ENCODE measurements around the gene CEACAM21. TPM values are rescaled to one million over a fixed set of nuclear protein-coding genes. Genes with fewer than 3 reads are reported as not detected.

The CEACAM21 gene
- total RNA-seq, 3 donors from 2014 or later, result 0.44 to 0.66 (median 0.64) TPM

DNA sequence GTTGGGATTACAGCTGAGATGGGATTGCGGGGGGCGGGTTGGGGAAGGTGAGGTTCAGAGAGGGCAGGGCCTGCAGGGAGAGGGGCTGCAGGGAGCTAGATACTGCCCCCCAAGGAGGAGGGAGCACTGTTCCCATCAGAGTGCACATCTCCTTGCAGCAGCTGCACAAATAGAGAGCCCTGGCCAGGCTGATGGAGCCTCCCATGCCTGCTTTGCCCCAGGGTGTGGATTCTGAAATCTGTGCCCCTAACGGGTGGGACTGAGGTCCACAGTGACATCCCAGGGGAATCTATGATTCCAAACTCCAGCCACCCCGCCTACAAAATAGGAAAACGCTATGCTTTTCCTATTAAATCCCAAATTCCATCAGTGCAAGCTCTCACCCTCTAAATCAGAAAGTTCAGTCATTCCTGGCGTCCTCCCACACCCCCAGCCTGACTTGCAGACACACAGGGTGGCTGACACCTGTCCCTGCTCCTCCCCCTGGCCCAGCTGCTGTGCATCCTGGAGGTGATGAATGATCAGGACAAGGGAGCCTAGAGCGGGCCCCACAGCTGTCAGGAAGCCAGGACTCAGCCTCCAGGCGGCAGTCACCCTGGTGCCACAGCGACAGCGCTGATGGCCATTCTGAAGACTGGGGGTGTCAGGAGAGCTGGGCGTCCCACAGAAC is 6.3 kb upstream of the CEACAM21 start:
- Histone ChIP-seq H3K4me3 (no peak overlapping the region), H3K36me3 (no peaks in the 10 kb centered on the region), H3K27ac (no peak overlapping the region), H3K27me3 (peaks cover 5 to 43% of the 10 kb centered on the region in 2 donors), H3K4me1 (peaks cover 0 to 3% of the 10 kb centered on the region in 2 donors), H3K9me3 (no peaks in the 10 kb centered on the region)
- no peak for DNase-seq (ENCODE audit: low spot score in 2 of 2)
- no peak for TF ChIP-seq CTCF (IDR thresholded peaks at IDR 0.05)
- intact Hi-C loops (cut with DNase I; ENCODE audit: low total_unique reads), result no loop called here

GRCh38 chr19:41570179-41570578 is 5.8 kb upstream of the CEACAM21 start:
- no peaks in the 10 kb centered on the region for H3K9me3 ChIP-seq
- H3K27ac ChIP-seq, result no peak overlapping the region
- intact Hi-C loops (cut with DNase I; ENCODE audit: low total_unique reads), result no loop called here
- TF ChIP-seq POLR2A (IDR thresholded peaks at IDR 0.05) (no peak), CTCF (IDR thresholded peaks at IDR 0.05) (no peak), POLR2AphosphoS5 (IDR thresholded peaks at IDR 0.05) (no peak)
- DNase-seq (ENCODE audit: low spot score in 2 of 2), result no peak
- H3K36me3 ChIP-seq, result no peaks in the 10 kb centered on the region
- H3K4me1 ChIP-seq, result no peaks in the 10 kb centered on the region
- H3K27me3 ChIP-seq, result peaks cover 0 to 37% of the 10 kb centered on the region in 2 donors
- no peak overlapping the region for H3K4me3 ChIP-seq

GRCh38 chr19:41570639-41571112 is 5.3 kb upstream of the CEACAM21 start:
- no peak overlapping the region for H3K4me3 ChIP-seq
- peak; percentile 57 to 81 for DNase-seq (ENCODE audit: low spot score in 2 of 2)
- H3K4me1 ChIP-seq, result no peaks in the 10 kb centered on the region
- H3K9me3 ChIP-seq, result no peaks in the 10 kb centered on the region
- H3K27me3 ChIP-seq, result peaks cover 0 to 32% of the 10 kb centered on the region in 2 donors
- no peak overlapping the region for H3K27ac ChIP-seq
- intact Hi-C loops (cut with DNase I; ENCODE audit: low total_unique reads), result no loop called here
- H3K36me3 ChIP-seq, result no peaks in the 10 kb centered on the region
- TF ChIP-seq POLR2AphosphoS5 (IDR thresholded peaks at IDR 0.05) (no peak), CTCF (IDR thresholded peaks at IDR 0.05) (peak; percentile 58 to 86 (median 67)), POLR2A (IDR thresholded peaks at IDR 0.05) (no peak)

DNA sequence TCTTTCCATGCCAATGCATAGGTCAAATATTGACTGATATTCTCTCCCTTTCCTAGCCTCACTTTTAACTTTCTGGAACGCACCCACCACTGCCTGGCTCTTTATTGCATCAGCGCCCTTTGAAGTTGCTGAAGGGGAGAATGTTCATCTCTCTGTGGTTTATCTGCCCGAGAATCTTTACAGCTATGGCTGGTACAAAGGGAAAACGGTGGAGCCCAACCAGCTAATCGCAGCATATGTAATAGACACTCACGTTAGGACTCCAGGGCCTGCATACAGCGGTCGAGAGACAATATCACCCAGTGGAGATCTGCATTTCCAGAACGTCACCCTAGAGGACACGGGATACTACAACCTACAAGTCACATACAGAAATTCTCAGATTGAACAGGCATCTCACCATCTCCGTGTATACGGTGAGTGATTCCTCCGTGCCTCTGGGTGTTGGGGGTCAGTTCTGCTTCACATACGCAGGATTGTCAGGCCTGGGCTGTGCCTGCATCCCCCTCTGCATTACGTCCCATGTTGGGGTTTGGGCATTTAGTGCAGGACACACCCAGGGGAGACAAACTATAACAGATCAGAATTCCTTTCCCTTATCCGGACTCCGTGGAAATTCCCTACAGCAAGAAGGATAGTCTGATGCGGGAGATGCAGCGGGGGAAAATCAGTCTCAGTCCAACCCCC is 1.3 kb downstream of the CEACAM21 start:
- H3K27me3 ChIP-seq, result no peaks in the 10 kb centered on the region
- intact Hi-C loops (cut with DNase I; ENCODE audit: low total_unique reads), result no loop called here
- H3K36me3 ChIP-seq, result no peaks in the 10 kb centered on the region
- H3K4me1 ChIP-seq, result no peaks in the 10 kb centered on the region
- no peak overlapping the region for H3K27ac ChIP-seq
- DNase-seq (ENCODE audit: low spot score in 2 of 2), result no peak
- no peak for TF ChIP-seq POLR2AphosphoS5 (IDR thresholded peaks at IDR 0.05)
- TF ChIP-seq CTCF (IDR thresholded peaks at IDR 0.05), result no peak
- TF ChIP-seq POLR2A (IDR thresholded peaks at IDR 0.05), result no peak
- peaks cover 7 to 17% of the 10 kb centered on the region in 2 donors for H3K9me3 ChIP-seq
- no peak overlapping the region for H3K4me3 ChIP-seq

DNA sequence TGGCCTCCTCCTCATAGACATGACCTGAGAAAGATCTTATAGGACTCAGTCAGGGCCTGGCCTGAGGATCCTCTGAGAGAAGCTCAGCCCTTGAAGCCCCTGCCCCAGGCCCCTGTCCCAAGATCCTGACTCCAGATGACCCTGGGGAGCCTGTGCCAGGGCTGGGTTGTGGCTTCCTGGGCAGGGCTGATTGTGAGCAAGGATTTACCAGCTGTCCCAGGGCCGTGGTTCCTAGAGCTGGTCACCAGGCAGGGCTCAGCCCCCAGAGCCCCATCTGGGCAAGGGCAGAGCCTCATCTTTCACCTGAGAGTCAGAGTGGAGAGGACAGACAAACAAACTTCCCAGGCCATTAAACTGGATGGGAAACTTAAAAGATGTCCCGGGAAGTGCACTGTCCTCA is 1.9 kb downstream of the CEACAM21 start:
- Histone ChIP-seq H3K36me3 (no peaks in the 10 kb centered on the region), H3K9me3 (peaks cover 11 to 23% of the 10 kb centered on the region in 2 donors), H3K27ac (no peak overlapping the region), H3K4me1 (no peaks in the 10 kb centered on the region), H3K4me3 (no peak overlapping the region), H3K27me3 (no peaks in the 10 kb centered on the region)
- intact Hi-C loops (cut with DNase I; ENCODE audit: low total_unique reads), result no loop called here
- TF ChIP-seq POLR2A (IDR thresholded peaks at IDR 0.05) (no peak), POLR2AphosphoS5 (IDR thresholded peaks at IDR 0.05) (no peak), CTCF (IDR thresholded peaks at IDR 0.05) (no peak)
- no peak for DNase-seq (ENCODE audit: low spot score in 2 of 2)

Data from breast epithelium (tissue), 4 donors.